Measurements from ENCODE around the gene FAM217A.

DNA sequence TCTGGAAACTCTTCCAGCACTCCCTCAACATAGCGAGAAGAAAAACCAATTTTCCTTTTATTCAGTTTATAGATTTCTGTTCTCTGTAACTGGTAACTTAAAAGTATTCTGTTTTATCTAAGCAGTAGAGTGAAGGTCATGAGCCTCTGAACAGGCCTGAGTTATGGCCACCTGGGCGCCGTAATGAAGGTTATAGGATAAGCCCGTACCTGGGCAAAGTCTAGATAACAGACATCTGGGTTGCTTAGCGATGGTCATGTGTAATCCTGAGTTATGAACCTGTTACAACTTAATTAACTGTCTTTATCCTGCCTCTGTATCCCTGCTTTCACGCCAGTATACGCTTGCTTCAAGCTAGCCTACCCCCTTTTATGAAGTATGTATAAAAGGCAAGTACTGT lies 13.0 kb upstream of the FAM217A start:
- no peak for TF ChIP-seq HMG20B (CRISPR knock-in tag; IDR thresholded peaks at IDR 0.05)
- no peak for TF ChIP-seq GATA2 (CRISPR knock-in tag; IDR thresholded peaks at IDR 0.05)
- TF ChIP-seq, protein P1, sequence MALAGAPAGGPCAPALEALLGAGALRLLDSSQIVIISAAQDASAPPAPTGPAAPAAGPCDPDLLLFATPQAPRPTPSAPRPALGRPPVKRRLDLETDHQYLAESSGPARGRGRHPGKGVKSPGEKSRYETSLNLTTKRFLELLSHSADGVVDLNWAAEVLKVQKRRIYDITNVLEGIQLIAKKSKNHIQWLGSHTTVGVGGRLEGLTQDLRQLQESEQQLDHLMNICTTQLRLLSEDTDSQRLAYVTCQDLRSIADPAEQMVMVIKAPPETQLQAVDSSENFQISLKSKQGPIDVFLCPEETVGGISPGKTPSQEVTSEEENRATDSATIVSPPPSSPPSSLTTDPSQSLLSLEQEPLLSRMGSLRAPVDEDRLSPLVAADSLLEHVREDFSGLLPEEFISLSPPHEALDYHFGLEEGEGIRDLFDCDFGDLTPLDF (CRISPR knock-in tag; IDR thresholded peaks at IDR 0.05), result no peak
- TF ChIP-seq FOXA3 (CRISPR knock-in tag; conservative IDR thresholded peaks at IDR 0.05 in 1 of 2, IDR thresholded peaks at IDR 0.05 in 1 of 2), result no peak
- TF ChIP-seq POLR2A (conservative IDR thresholded peaks at IDR 0.05), result no peak
- TF ChIP-seq, protein P2, sequence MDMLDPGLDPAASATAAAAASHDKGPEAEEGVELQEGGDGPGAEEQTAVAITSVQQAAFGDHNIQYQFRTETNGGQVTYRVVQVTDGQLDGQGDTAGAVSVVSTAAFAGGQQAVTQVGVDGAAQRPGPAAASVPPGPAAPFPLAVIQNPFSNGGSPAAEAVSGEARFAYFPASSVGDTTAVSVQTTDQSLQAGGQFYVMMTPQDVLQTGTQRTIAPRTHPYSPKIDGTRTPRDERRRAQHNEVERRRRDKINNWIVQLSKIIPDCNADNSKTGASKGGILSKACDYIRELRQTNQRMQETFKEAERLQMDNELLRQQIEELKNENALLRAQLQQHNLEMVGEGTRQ (CRISPR knock-in tag; IDR thresholded peaks at IDR 0.05), result no peak
- no peak for TF ChIP-seq ZNF274 (IDR thresholded peaks at IDR 0.05; ENCODE audit: borderline replicate concordance, low read depth, low read length)
- no peak for TF ChIP-seq ZNF583 (CRISPR knock-in tag; IDR thresholded peaks at IDR 0.05)
- TF ChIP-seq EP300 (IDR thresholded peaks at IDR 0.05; ENCODE audit: low read length), result no peak
- TF ChIP-seq SIN3A (IDR thresholded peaks at IDR 0.05; ENCODE audit: borderline replicate concordance in 2 of 2, control insufficient read depth in 1 of 2, low read depth in 2 of 2, low read length in 2 of 2), result no peak
- no peak for TF ChIP-seq TCF7L2 (IDR thresholded peaks at IDR 0.05; ENCODE audit: low read depth, low read length)
- TF ChIP-seq, protein P3, sequence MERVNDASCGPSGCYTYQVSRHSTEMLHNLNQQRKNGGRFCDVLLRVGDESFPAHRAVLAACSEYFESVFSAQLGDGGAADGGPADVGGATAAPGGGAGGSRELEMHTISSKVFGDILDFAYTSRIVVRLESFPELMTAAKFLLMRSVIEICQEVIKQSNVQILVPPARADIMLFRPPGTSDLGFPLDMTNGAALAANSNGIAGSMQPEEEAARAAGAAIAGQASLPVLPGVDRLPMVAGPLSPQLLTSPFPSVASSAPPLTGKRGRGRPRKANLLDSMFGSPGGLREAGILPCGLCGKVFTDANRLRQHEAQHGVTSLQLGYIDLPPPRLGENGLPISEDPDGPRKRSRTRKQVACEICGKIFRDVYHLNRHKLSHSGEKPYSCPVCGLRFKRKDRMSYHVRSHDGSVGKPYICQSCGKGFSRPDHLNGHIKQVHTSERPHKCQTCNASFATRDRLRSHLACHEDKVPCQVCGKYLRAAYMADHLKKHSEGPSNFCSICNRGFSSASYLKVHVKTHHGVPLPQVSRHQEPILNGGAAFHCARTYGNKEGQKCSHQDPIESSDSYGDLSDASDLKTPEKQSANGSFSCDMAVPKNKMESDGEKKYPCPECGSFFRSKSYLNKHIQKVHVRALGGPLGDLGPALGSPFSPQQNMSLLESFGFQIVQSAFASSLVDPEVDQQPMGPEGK (CRISPR knock-in tag; IDR thresholded peaks at IDR 0.05; ENCODE audit: borderline replicate concordance), result no peak
- TF ChIP-seq JUND (IDR thresholded peaks at IDR 0.05; ENCODE audit: borderline replicate concordance, low read depth, low read length), result no peak
- no peak for TF ChIP-seq JUND (tag; IDR thresholded peaks at IDR 0.05; ENCODE audit: borderline replicate concordance, low read depth, low read length)
